C4-2B (cell line): Measurements from ENCODE around the gene C9.
A peak's percentile ranks its signal among the peaks of the same experiment; 100 is the strongest.
"Not testable (repeated sequence)": the region's sequence is repeated elsewhere in the genome, so short reads cannot be mapped to it uniquely, and the experiment has no call there.

ENCODE experiments used
- H3K27ac ChIP-seq: fragments of 450-650 bp; 2 replicates; pipeline ENCODE4 v1.5.1; 2017
- CTCF ChIP-seq: fragments of 450-650 bp; conservative IDR thresholded peaks from 2 replicates; pipeline ENCODE4 v1.5.1; 2017; ENCODE audit warnings: mild to moderate bottlenecking
- ZFX ChIP-seq: fragments of 450-650 bp; IDR thresholded peaks from 2 replicates; pipeline ENCODE4 v1.6.1; 2017

Gene C9

GRCh38 chr5:39323542-39323941 is 40.8 kb downstream of the C9 start:
- TF ChIP-seq CTCF = no peak
- H3K27ac ChIP-seq = no peak overlapping the region

GRCh38 chr5:39319395-39319794 is 44.9 kb downstream of the C9 start:
- no peak overlapping the region for H3K27ac ChIP-seq
- TF ChIP-seq CTCF (no peak), ZFX (no peak)

GRCh38 chr5:39316464-39316863 is 47.8 kb downstream of the C9 start:
- H3K27ac ChIP-seq = not testable (repeated sequence)

- no peak overlapping the region for H3K27ac ChIP-seq
- TF ChIP-seq CTCF (no peak), ZFX (no peak)
These were observed 48.3 kb downstream of the C9 start for GRCh38 chr5:39315995-39316394.

- no peak for TF ChIP-seq ZFX
- TF ChIP-seq CTCF = peak; percentile 20
- H3K27ac ChIP-seq = no peak overlapping the region
These were observed 49.7 kb downstream of the C9 start for GRCh38 chr5:39314591-39314990.

GRCh38 chr5:39309534-39309933 is 54.8 kb downstream of the C9 start:
- H3K27ac ChIP-seq = no peak overlapping the region
- no peak for TF ChIP-seq ZFX

- no peak overlapping the region for H3K27ac ChIP-seq
- no peak for TF ChIP-seq CTCF
- TF ChIP-seq ZFX = no peak
These were observed 61.8 kb downstream of the C9 start for GRCh38 chr5:39302472-39302871.

- no peak overlapping the region for H3K27ac ChIP-seq
- TF ChIP-seq ZFX (no peak), CTCF (no peak)
These were observed 62.9 kb downstream of the C9 start for GRCh38 chr5:39301406-39301805.

- no peak overlapping the region for H3K27ac ChIP-seq
- TF ChIP-seq ZFX (no peak), CTCF (no peak)
These were observed 64.3 kb downstream of the C9 start for GRCh38 chr5:39299962-39300361.
